GM12864 (cell line): Measurements from ENCODE around the gene BCR.

Experiments
- DNase-seq: peaks from one replicate; pipeline ENCODE4 v3.0.0-alpha.2; 2011; ENCODE audit warnings: low read depth
- H3K4me3 ChIP-seq: 2 replicates; pipeline ENCODE4 v1.5.1; 2011; ENCODE audit warnings: mild to moderate bottlenecking, low read depth, low read length, control low read depth
- CTCF ChIP-seq: IDR thresholded peaks from 2 replicates; pipeline ENCODE4 v1.5.1; 2011; ENCODE audit warnings: low read depth, mild to moderate bottlenecking, moderate library complexity, low read length, control low read depth, inconsistent platforms; ENCODE audit errors: missing control alignments

Gene BCR

GRCh38 chr22:23157560-23158515 is 22.5 kb upstream of the BCR start:
- no peak for TF ChIP-seq CTCF
- DNase-seq: no peak
- H3K4me3 ChIP-seq: no peak overlapping the region

DNA sequence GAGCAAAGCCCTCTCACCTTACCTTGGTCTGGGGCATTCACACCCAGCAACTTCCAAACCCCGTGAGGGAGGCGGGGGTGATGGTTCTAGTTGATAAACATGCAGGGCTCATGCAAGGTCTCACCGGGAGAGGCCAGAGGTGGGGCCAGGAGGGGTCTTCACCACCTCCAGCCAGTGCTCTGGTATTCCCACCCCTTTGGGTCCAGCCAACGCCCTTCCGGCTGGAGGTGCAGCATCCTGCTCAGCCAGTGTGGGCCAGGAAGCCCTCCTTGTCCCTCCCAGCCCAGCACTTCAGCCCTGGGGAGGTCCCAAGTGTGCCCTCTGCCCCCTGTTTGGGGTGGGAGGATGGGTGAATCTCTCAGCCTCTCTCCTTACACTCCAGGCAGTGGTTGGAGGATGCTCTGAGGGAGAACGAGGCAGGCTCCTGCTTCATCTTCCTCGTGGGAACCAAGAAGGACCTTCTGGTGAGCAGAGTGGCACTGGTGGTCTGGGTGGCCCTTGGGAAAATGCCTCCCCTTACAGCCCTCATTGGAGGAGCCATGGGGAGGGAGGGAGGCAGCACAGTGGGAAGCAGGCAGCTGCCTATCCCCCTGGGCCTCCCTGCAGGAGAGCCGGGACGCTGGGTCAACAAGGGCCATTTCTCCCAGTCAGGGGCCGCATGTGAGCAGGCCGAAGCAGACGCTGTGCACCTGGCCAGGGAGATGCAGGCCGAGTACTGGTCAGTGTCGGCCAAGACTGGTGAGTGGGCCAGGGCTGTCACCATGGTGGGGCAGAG is 21.6 kb upstream of the BCR start:
- TF ChIP-seq CTCF: no peak
- no peak for DNase-seq
- H3K4me3 ChIP-seq: no peak overlapping the region

GRCh38 chr22:23159291-23159630 is 21.0 kb upstream of the BCR start:
- no peak for DNase-seq
- H3K4me3 ChIP-seq: no peak overlapping the region
- no peak for TF ChIP-seq CTCF

DNA sequence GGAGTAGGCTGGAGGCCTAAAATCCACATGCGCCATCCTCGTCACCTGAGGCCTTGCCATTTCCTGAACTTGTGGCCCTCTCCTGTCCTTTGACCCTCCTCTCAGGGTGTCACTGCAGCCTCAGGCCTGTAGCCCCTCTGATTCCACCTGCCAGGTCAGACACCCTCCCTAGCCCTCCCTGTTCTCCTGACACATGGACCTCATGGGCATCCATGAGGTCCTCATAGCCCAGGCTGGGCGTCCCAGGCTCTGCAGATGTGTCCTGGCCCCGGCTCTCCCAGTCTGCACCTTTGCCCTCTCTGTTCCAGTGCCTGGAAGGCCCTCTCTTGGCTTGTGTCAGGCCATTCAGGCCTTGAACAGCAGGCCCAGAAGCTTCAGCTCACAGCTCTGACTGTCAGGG is 19.3 kb upstream of the BCR start:
- no peak for TF ChIP-seq CTCF

DNA sequence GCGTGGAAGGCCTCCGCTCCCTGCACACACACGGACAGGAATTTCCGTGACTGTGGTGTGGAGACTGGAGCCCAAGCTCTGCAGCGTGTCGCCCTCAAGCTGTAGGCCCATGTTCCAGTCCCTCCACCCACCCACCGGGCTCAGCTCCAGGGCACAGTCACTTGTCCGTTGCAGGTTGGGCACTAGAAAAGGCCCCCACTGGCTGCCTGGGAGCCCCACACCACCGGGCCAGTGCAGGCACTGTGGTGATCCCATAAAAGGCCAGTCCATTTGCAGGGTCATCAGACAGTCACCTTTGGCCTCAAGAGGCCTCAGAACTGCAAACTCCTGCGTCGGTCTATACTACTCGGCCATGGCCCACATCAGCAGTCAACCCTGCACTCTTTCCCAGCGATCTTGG is 18.7 kb upstream of the BCR start:
- no peak for DNase-seq
- TF ChIP-seq CTCF: no peak
- H3K4me3 ChIP-seq: no peak overlapping the region

More for the DNA sequence above, 19.3 kb upstream of the BCR start:
- DNase-seq: no peak
- H3K4me3 ChIP-seq: no peak overlapping the region

DNA sequence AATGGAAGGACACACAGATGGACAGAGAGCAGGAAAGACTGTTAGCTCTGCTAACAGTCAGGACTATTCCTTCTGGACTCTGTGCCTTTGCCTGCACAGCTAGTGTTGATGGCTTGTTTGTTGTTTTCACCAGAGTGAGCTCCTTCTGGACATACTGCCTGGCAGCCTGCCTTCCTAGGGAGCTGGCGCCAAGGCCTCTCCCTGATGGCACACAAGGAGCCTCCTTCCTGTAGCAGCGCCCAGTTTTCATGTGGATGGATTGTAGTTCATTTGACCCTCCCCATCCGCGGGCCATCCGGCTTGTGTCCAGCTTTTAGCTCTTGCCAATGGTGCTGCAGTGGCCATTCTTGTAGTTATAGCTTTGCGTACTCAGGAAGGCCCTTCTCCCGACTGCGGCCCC is 16.6 kb upstream of the BCR start:
- DNase-seq: no peak
- TF ChIP-seq CTCF: no peak
- no peak overlapping the region for H3K4me3 ChIP-seq
